Measurements from ENCODE around the gene TXLNB. TPM values are rescaled to one million over a fixed set of nuclear protein-coding genes. Genes with fewer than 3 reads are reported as not detected.

TXLNB gene
- total and polyA plus RNA-seq, 2 of the 13 experiments (the other 11 are each of a cell fraction or from before 2014, with no cell fraction given): not detected

DNA sequence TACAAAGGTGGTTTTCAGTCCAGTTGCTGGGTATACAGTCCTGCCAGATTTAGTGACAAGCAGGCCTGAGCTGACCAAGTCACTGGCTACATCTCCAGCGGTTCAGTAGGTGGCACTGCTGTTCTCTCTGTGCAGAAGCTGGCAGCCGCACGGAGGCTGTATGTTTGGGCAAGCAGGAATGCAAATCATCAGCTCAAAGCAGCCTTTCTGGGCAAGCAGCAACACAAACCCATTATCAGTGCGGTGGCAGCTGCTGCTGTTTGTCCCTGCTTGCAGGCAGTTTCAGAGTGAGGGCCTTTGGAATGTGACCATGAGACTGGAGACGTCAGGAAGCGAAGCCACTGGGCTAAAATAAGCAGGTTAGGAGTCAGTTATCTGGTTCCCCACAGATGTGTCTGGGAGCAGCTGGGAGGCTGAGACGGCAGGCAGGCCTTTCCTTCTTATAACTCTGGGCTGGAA, 72.5 kb downstream of the TXLNB start (continued):
- 0 out of 2 replicates have a peak, but pooled peaks have one; percentile 44 for TF ChIP-seq POGK (CRISPR knock-in tag; conservative IDR thresholded peaks at IDR 0.05)
- TF ChIP-seq, protein P1, sequence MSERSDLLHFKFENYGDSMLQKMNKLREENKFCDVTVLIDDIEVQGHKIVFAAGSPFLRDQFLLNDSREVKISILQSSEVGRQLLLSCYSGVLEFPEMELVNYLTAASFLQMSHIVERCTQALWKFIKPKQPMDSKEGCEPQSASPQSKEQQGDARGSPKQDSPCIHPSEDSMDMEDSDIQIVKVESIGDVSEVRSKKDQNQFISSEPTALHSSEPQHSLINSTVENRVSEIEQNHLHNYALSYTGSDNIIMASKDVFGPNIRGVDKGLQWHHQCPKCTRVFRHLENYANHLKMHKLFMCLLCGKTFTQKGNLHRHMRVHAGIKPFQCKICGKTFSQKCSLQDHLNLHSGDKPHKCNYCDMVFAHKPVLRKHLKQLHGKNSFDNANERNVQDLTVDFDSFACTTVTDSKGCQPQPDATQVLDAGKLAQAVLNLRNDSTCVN (CRISPR knock-in tag; IDR thresholded peaks at IDR 0.05; ENCODE audit: borderline replicate concordance): peak; percentile 82
- peak; percentile 55; the same call in 1 of the 2 replicates for TF ChIP-seq RXRB (CRISPR knock-in tag; IDR thresholded peaks at IDR 0.05; ENCODE audit: borderline replicate concordance)
- peak; percentile 65 for TF ChIP-seq CBFB (CRISPR knock-in tag; IDR thresholded peaks at IDR 0.05)
- TF ChIP-seq ZNF572 (CRISPR knock-in tag; IDR thresholded peaks at IDR 0.05): 0 out of 2 replicates have a peak, but pooled peaks have one; percentile 62
- TF ChIP-seq ZSCAN31 (CRISPR knock-in tag; IDR thresholded peaks at IDR 0.05; ENCODE audit: low read depth): 0 out of 2 replicates have a peak, but pooled peaks have one; percentile 30
- TF ChIP-seq ARID5B (CRISPR knock-in tag; IDR thresholded peaks at IDR 0.05): peak; percentile 61; the same call in 1 of the 2 replicates
- TF ChIP-seq TBX2 (CRISPR knock-in tag; IDR thresholded peaks at IDR 0.05; ENCODE audit: borderline replicate concordance): 0 out of 2 replicates have a peak, but pooled peaks have one; percentile 15
- TF ChIP-seq PAXIP1 (CRISPR knock-in tag; conservative IDR thresholded peaks at IDR 0.05): 0 out of 2 replicates have a peak, but pooled peaks have one; percentile 18
- TF ChIP-seq SP1 (IDR thresholded peaks at IDR 0.05): no peak
- no peak for TF ChIP-seq SP1 (CRISPR knock-in tag; IDR thresholded peaks at IDR 0.05)
- peak; percentile 97 for TF ChIP-seq XRCC5 (optimal IDR thresholded peaks at IDR 0.05; ENCODE audit: low read length)
- TF ChIP-seq ZNF768 (CRISPR knock-in tag; IDR thresholded peaks at IDR 0.05): peak; percentile 79
- TF ChIP-seq, protein P2, sequence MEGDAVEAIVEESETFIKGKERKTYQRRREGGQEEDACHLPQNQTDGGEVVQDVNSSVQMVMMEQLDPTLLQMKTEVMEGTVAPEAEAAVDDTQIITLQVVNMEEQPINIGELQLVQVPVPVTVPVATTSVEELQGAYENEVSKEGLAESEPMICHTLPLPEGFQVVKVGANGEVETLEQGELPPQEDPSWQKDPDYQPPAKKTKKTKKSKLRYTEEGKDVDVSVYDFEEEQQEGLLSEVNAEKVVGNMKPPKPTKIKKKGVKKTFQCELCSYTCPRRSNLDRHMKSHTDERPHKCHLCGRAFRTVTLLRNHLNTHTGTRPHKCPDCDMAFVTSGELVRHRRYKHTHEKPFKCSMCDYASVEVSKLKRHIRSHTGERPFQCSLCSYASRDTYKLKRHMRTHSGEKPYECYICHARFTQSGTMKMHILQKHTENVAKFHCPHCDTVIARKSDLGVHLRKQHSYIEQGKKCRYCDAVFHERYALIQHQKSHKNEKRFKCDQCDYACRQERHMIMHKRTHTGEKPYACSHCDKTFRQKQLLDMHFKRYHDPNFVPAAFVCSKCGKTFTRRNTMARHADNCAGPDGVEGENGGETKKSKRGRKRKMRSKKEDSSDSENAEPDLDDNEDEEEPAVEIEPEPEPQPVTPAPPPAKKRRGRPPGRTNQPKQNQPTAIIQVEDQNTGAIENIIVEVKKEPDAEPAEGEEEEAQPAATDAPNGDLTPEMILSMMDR (CRISPR knock-in tag; IDR thresholded peaks at IDR 0.05): peak; percentile 97
- 0 out of 2 replicates have a peak, but pooled peaks have one; percentile 59 for TF ChIP-seq ZNF891 (CRISPR knock-in tag; IDR thresholded peaks at IDR 0.05)
- TF ChIP-seq PHF21A (CRISPR knock-in tag; IDR thresholded peaks at IDR 0.05): 0 out of 2 replicates have a peak, but pooled peaks have one; percentile 45
- TF ChIP-seq CBX5 (CRISPR knock-in tag; IDR thresholded peaks at IDR 0.05; ENCODE audit: borderline replicate concordance): peak; percentile 74; the same call in 1 of the 2 replicates

Data from HepG2 (cell line).